ENCODE measurements around the gene SH3RF2.

The SH3RF2 gene

DNA sequence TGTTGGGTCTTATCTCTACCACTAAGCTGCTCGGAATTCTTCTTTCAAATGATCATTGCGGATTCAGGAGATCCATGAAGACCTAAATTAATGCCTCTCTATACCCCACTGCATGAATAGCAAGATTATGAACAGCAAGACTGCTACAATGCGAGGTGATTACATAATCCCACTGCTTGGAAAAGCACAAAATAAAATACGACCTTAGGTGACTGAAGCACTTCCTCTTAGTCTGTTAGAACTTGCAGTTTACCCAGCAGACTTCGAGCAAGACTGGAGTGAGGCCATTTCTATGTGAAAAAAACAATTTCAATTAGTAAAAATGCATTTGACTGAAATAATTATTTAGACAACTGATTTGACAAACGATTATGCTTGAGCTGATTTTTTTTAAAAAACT, 59.8 kb downstream of the SH3RF2 start:
- no peak for DNase-seq (ENCODE audit: extremely low read depth, low read depth)
- TF ChIP-seq, protein P1, sequence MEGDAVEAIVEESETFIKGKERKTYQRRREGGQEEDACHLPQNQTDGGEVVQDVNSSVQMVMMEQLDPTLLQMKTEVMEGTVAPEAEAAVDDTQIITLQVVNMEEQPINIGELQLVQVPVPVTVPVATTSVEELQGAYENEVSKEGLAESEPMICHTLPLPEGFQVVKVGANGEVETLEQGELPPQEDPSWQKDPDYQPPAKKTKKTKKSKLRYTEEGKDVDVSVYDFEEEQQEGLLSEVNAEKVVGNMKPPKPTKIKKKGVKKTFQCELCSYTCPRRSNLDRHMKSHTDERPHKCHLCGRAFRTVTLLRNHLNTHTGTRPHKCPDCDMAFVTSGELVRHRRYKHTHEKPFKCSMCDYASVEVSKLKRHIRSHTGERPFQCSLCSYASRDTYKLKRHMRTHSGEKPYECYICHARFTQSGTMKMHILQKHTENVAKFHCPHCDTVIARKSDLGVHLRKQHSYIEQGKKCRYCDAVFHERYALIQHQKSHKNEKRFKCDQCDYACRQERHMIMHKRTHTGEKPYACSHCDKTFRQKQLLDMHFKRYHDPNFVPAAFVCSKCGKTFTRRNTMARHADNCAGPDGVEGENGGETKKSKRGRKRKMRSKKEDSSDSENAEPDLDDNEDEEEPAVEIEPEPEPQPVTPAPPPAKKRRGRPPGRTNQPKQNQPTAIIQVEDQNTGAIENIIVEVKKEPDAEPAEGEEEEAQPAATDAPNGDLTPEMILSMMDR (IDR thresholded peaks at IDR 0.05; ENCODE audit: low read depth, low read length), result no peak

DNA sequence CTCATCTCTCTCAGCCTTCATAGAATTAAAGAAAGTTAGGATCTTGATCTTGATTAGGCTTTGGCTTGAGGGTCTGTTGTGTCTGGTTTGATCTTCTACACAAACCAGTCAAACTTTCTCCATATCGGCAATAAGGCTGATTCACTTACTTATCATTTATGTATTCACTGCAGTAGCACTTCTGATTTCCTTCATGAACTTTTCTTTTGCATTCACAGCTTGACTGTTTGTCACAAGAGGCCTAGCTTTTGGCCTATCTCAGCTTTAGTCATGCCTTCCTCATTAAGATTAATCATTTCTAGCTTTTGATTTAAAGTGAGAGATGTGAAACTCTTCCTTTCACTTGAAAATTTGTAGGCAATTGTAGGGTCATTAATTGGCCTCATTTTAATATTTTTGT, 62.8 kb downstream of the SH3RF2 start:
- DNase-seq (ENCODE audit: extremely low read depth, low read depth), result no peak
- TF ChIP-seq, protein P1 (IDR thresholded peaks at IDR 0.05; ENCODE audit: low read depth, low read length), result no peak

DNA sequence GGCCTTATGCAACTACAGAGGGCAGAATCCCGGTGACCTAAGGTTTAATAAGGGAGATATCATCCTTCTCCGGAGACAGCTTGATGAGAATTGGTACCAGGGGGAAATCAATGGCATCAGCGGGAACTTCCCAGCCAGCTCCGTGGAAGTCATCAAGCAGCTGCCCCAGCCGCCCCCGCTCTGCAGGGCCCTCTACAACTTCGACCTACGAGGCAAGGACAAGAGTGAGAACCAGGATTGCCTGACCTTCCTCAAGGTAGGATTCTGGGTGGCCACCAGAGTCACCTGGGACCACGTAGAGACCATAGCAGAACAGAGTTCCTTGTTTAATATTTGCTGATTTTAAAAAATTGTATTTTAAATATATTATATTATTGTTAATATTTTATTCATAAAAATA, 63.7 kb downstream of the SH3RF2 start:
- DNase-seq (ENCODE audit: extremely low read depth, low read depth), result no peak
- TF ChIP-seq, protein P1 (IDR thresholded peaks at IDR 0.05; ENCODE audit: low read depth, low read length), result no peak

DNA sequence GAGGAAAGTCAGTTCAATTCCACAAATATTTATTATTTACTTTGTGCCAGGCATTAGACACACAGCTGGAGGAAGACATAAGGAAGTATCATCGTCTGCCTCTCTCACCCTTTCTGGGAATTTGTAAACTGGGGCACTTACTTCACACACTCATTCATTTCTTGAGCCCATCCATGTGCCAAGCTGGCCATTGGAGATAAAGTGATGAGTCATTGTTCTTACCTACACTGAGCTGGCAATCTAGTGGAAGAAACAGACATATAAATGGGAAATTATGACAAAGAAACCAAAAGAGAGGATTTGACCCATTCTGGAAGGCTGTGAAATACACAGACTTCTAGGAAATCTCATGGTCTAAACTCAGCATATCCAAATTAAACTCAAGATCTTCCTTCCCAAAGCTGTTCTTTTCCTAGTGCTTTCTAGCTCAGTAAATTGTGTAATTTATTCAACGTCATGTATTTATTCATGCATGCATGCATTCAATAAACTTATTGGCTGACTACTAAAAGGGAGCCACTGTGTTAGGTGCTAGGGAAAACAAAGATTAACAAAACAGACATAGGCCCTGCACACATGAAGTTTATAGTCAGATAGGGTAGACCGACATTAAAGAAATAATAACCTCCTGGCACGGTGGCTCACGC, 65.3 kb downstream of the SH3RF2 start:
- DNase-seq (ENCODE audit: extremely low read depth, low read depth), result no peak
- TF ChIP-seq, protein P1 (IDR thresholded peaks at IDR 0.05; ENCODE audit: low read depth, low read length), result no peak

DNA sequence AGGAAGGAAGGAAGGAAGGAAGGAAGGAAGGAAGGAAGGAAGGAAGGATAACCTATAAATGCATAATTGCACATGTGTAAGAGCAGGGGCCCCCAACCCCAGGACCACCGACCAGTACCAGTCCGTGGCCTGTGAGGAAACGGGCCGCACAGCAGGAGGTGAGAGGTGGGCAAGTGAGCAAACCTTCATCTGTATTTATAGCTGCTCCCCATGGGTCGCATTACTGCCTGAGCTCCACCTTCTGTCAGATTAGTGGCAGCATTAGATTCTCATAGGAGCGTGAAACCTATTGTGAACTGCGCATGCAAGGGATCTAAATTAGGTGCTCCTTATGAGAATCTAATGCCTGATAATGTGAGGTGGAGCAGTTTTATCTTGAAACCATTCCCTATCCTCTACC, 66.1 kb downstream of the SH3RF2 start:
- DNase-seq (ENCODE audit: extremely low read depth, low read depth), result no peak
- TF ChIP-seq, protein P1 (IDR thresholded peaks at IDR 0.05; ENCODE audit: low read depth, low read length), result no peak

DNA sequence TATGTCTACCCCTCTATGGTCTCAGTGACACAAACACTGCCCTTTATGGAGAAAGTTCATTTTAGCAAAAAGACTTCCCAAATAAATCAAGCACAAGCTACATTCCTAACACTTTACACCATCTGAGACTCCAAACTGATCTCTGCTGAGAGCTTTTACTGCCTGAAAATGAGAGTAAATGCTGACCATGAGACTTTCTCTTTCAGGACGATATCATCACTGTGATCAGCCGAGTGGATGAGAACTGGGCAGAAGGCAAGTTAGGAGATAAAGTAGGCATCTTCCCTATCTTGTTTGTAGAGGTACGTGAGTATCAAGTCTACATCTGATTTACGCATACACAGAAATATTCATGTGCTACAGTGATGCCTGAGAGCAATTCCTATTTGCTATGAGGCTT, 67.5 kb downstream of the SH3RF2 start:
- TF ChIP-seq, protein P1 (IDR thresholded peaks at IDR 0.05; ENCODE audit: low read depth, low read length), result no peak
- DNase-seq (ENCODE audit: extremely low read depth, low read depth), result no peak

DNA sequence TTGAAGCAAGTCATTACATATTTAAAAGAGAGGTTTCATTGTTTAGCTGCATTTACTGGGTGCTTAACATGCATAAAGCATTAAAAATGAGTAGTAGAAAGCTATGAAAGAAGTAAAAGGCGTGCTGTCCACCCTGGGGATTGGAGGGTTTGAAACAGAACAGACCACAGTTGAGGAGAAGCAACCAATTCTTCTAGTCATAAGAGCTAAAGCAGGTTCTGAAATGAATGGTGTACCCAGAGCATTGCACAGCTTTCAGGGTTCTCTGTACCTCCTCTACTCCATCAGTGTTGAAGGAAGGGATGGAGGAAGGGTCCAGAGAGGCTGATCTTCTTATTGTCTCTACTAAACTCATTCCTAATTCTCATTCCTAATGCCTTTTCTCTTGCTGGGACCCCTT, 68.9 kb downstream of the SH3RF2 start:
- DNase-seq (ENCODE audit: extremely low read depth, low read depth), result no peak
- TF ChIP-seq, protein P1 (IDR thresholded peaks at IDR 0.05; ENCODE audit: low read depth, low read length), result no peak
